GM23338 (cell line): ENCODE results near the gene SEC11C. TPM values are rescaled to one million over a fixed set of nuclear protein-coding genes. Genes with fewer than 3 reads are reported as not detected.

Experiments
- ATAC-seq: fragments of 200-7000 bp; cut with Tn5 transposase; 3 replicates; pipeline ENCODE4 v1.9.1; 2020
- DNase-seq: peaks from one replicate; pipeline ENCODE4 v3.0.0-alpha.2; 2015; ENCODE audit warnings: low spot score
- H2AFZ ChIP-seq: fragments of 200-600 bp; sonication (generic); 2 replicates; pipeline ENCODE4 v1.8.0; 2016; ENCODE audit warnings: antibody characterized with exemption, mild to moderate bottlenecking, moderate library complexity
- H3F3A ChIP-seq: fragments of 200-600 bp; sonication (generic); replicated peaks from 2 replicates; pipeline ENCODE4 v1.8.0; 2017; ENCODE audit warnings: antibody characterized with exemption, mixed run types, low read depth
- H3K27ac ChIP-seq: fragments of 200-600 bp; sonication (generic); 2 replicates; pipeline ENCODE4 v1.6.1; 2016; ENCODE audit warnings: low read depth
- H3K27me3 ChIP-seq: fragments of 200-600 bp; sonication (generic); 2 replicates; pipeline ENCODE4 v1.8.0; 2016; ENCODE audit warnings: mild to moderate bottlenecking, mixed run types, moderate library complexity; ENCODE audit not compliant: insufficient read depth
- H3K36me3 ChIP-seq: fragments of 200-600 bp; sonication (generic); 2 replicates; pipeline ENCODE4 v1.8.0; 2016; ENCODE audit warnings: mild to moderate bottlenecking; ENCODE audit not compliant: insufficient read depth
- H3K4me1 ChIP-seq: fragments of 200-600 bp; sonication (generic); 2 replicates; pipeline ENCODE4 v1.8.0; 2016; ENCODE audit warnings: mild to moderate bottlenecking, moderate library complexity; ENCODE audit not compliant: insufficient read depth
- H3K4me2 ChIP-seq: fragments of 200-600 bp; sonication (generic); 2 replicates; pipeline ENCODE4 v1.7.1; 2017; ENCODE audit warnings: mixed run types
- H3K4me3 ChIP-seq: fragments of 200-600 bp; sonication (generic); 2 replicates; pipeline ENCODE4 v1.6.1; 2016; ENCODE audit warnings: mixed run types
- H3K79me2 ChIP-seq: fragments of 200-600 bp; sonication (generic); replicated peaks from 2 replicates; pipeline ENCODE4 v1.8.0; 2017; ENCODE audit warnings: mild to moderate bottlenecking; ENCODE audit not compliant: insufficient read depth
- H3K9me2 ChIP-seq: fragments of 200-600 bp; sonication (generic); 2 replicates; pipeline ENCODE4 v1.8.0; 2017; ENCODE audit not compliant: insufficient read depth
- H4K20me1 ChIP-seq: fragments of 200-600 bp; sonication (generic); replicated peaks from 2 replicates; pipeline ENCODE4 v1.8.0; 2017; ENCODE audit warnings: mild to moderate bottlenecking; ENCODE audit not compliant: insufficient read depth
- H3K27ac Mint-ChIP-seq: 2 replicates; pipeline ENCODE4 v1.8.0; 2020; ENCODE audit warnings: inconsistent platforms, mild to moderate bottlenecking, moderate library complexity, mixed read lengths
- H3K27me3 Mint-ChIP-seq: 3 replicates; pipeline ENCODE4 v1.8.0; 2022; ENCODE audit warnings: low read depth, mild to moderate bottlenecking, moderate library complexity, mixed read lengths, inconsistent platforms; ENCODE audit not compliant: insufficient read depth, poor library complexity
- H3K36me3 Mint-ChIP-seq: 3 replicates; pipeline ENCODE4 v1.8.0; 2021; ENCODE audit warnings: low read depth, mild to moderate bottlenecking, inconsistent platforms, moderate library complexity, mixed read lengths
- H3K4me1 Mint-ChIP-seq: 3 replicates; pipeline ENCODE4 v1.8.0; 2020; ENCODE audit warnings: mild to moderate bottlenecking, inconsistent platforms, mixed read lengths
- H3K4me3 Mint-ChIP-seq: 3 replicates; pipeline ENCODE4 v1.8.0; 2021; ENCODE audit warnings: moderate library complexity, mild to moderate bottlenecking, inconsistent platforms, mixed read lengths
- H3K9me3 Mint-ChIP-seq: 3 replicates; pipeline ENCODE4 v1.8.0; 2020; ENCODE audit warnings: moderate library complexity, mild to moderate bottlenecking, inconsistent platforms, mixed read lengths
- CREB1 ChIP-seq: fragments of 250-450 bp; sonication (Bioruptor Pico); IDR thresholded peaks from 2 replicates; pipeline ENCODE4 v1.5.0; 2020; ENCODE audit warnings: low read depth, mild to moderate bottlenecking, moderate library complexity
- CTCF ChIP-seq, 2 experiments: fragments of 200-600 bp in 1 of 2; sonication (generic) in 1 of 2; conservative IDR thresholded peaks; 2 replicates each; pipeline versions ENCODE4 v1.5.1 to v1.6.1; 2016 to 2017; ENCODE audit warnings: antibody characterized with exemption in 2 of 2, low read depth in 2 of 2, mild to moderate bottlenecking in 2 of 2, moderate library complexity in 1 of 2
- ETS1 ChIP-seq: IDR thresholded peaks from 2 replicates; pipeline ENCODE4 v1.6.1; 2016; ENCODE audit warnings: antibody characterized with exemption
- EZH2 ChIP-seq: fragments of 200-600 bp; sonication (generic); IDR thresholded peaks from one replicate; pipeline ENCODE4 v1.8.0; 2017; ENCODE audit warnings: antibody characterized with exemption, mild to moderate bottlenecking, low read depth; ENCODE audit not compliant: unreplicated experiment
- EZH2phosphoT487 ChIP-seq: fragments of 200-600 bp; sonication (generic); IDR thresholded peaks from one replicate; pipeline ENCODE4 v1.8.1; 2018; ENCODE audit warnings: antibody characterized with exemption; ENCODE audit not compliant: unreplicated experiment
- JUNB ChIP-seq: IDR thresholded peaks from one replicate; pipeline ENCODE4 v1.6.1; 2016; ENCODE audit warnings: antibody characterized with exemption; ENCODE audit not compliant: unreplicated experiment
- NANOG ChIP-seq: IDR thresholded peaks from 2 replicates; pipeline ENCODE4 v1.6.1; 2016; ENCODE audit warnings: antibody characterized with exemption, borderline replicate concordance
- POLR2AphosphoS5 ChIP-seq: IDR thresholded peaks from 2 replicates; pipeline ENCODE4 v1.6.1; 2016; ENCODE audit warnings: antibody characterized with exemption, low read depth
- REST ChIP-seq: IDR thresholded peaks from one replicate; pipeline ENCODE4 v1.6.1; 2018; ENCODE audit warnings: antibody characterized with exemption; ENCODE audit not compliant: unreplicated experiment
- STAT1 ChIP-seq: IDR thresholded peaks from one replicate; pipeline ENCODE4 v1.6.1; 2016; ENCODE audit warnings: antibody characterized with exemption; ENCODE audit not compliant: unreplicated experiment
- ZNF114 ChIP-seq: fragments of 250-450 bp; sonication (Bioruptor Pico); IDR thresholded peaks from 2 replicates; pipeline ENCODE4 v1.5.0; 2020; ENCODE audit warnings: mild to moderate bottlenecking, moderate library complexity
- ZNF331 ChIP-seq: fragments of 250-450 bp; sonication (Bioruptor Pico); IDR thresholded peaks from 2 replicates; pipeline ENCODE4 v1.5.0; 2020; ENCODE audit warnings: low read depth, mild to moderate bottlenecking, moderate library complexity
- ZNF462 ChIP-seq: fragments of 250-450 bp; sonication (Bioruptor Pico); IDR thresholded peaks from 2 replicates; pipeline ENCODE4 v1.5.0; 2020; ENCODE audit warnings: mild to moderate bottlenecking, moderate library complexity
- polyA plus RNA-seq: library from polyadenylated mRNA; unstranded; fragments of >200 nt; fragmentation: Nextera tagmentation; extraction: Ambion mirVana; gene quantifications from 2 replicates; pipeline ENCODE4 v1.2.1, GENCODE V29; 2016
- total RNA-seq: library from RNA; depleted of rRNA; stranded (reverse); fragments of >200 nt; shearing (Covaris generic); gene quantifications from 2 replicates; pipeline ENCODE4 v1.2.3, GENCODE V29; 2014

Gene SEC11C
- total and polyA plus RNA-seq, 2 experiments from 2014 or later: 31.7 to 169 TPM

GRCh38 chr18:59182673-59183072 is 43.0 kb downstream of the SEC11C start:
- no peaks in the 10 kb centered on the region for H3K9me2 ChIP-seq
- ATAC-seq (no peak), DNase-seq (no peak)
- no peaks in the 10 kb centered on the region for H3K9me3 Mint-ChIP-seq
- H4K20me1 ChIP-seq: no peaks in the 10 kb centered on the region
- H3K4me1 Mint-ChIP-seq: no peaks in the 10 kb centered on the region
- no peaks in the 10 kb centered on the region for H3K36me3 Mint-ChIP-seq
- H3F3A ChIP-seq: no peaks in the 10 kb centered on the region
- no peaks in the 10 kb centered on the region for H3K79me2 ChIP-seq
- H3K4me1 ChIP-seq: no peaks in the 10 kb centered on the region
- H2AFZ ChIP-seq: no peak overlapping the region
- H3K27ac Mint-ChIP-seq: no peak overlapping the region
- no peak overlapping the region for H3K4me2 ChIP-seq
- H3K36me3 ChIP-seq: no peaks in the 10 kb centered on the region
- no peaks in the 10 kb centered on the region for H3K27me3 ChIP-seq
- H3K27ac ChIP-seq: no peak overlapping the region
- TF ChIP-seq JUNB (no peak), REST (no peak), NANOG (no peak), STAT1 (no peak), ZNF114 (CRISPR knock-in tag) (no peak), POLR2AphosphoS5 (no peak), ZNF331 (CRISPR knock-in tag) (no peak), ETS1 (no peak), ZNF462 (no peak), CREB1 (no peak), EZH2phosphoT487 (no peak), CTCF (conservative IDR thresholded peaks at IDR 0.05; ENCODE audit: low read depth in 2 of 2) (no peak), EZH2 (no peak)
- no peak overlapping the region for H3K4me3 Mint-ChIP-seq
- H3K27me3 Mint-ChIP-seq: no peaks in the 10 kb centered on the region
- H3K4me3 ChIP-seq: no peak overlapping the region
